ENCODE measurements around the gene L3MBTL4.

DNA sequence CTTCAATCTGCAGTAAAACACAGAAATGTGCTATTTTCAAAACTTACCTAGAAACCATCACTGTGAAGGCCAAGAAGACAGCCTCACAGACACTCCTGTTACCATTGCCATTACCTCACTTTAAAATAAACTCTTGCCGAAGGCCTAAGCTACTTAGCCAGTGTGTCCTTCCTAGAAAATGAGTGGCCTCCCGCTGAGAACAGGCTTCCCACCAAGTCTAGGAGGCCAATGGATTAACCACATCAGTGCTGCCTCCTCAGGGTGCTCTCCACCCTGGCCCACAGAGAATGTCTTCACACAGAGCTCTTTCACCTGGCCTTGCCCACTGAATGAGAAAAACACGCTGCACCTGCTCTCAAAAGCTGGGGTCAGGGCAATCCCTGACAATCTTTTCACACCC is 47.5 kb downstream of the L3MBTL4 start:
- TF ChIP-seq, protein P1, sequence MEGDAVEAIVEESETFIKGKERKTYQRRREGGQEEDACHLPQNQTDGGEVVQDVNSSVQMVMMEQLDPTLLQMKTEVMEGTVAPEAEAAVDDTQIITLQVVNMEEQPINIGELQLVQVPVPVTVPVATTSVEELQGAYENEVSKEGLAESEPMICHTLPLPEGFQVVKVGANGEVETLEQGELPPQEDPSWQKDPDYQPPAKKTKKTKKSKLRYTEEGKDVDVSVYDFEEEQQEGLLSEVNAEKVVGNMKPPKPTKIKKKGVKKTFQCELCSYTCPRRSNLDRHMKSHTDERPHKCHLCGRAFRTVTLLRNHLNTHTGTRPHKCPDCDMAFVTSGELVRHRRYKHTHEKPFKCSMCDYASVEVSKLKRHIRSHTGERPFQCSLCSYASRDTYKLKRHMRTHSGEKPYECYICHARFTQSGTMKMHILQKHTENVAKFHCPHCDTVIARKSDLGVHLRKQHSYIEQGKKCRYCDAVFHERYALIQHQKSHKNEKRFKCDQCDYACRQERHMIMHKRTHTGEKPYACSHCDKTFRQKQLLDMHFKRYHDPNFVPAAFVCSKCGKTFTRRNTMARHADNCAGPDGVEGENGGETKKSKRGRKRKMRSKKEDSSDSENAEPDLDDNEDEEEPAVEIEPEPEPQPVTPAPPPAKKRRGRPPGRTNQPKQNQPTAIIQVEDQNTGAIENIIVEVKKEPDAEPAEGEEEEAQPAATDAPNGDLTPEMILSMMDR (IDR thresholded peaks at IDR 0.05) = no peak
- no peak for TF ChIP-seq POLR2A (IDR thresholded peaks at IDR 0.05)

Measured in heart left ventricle (tissue), 13 donors.